ENCODE measurements around the gene HECW1.

HECW1 gene

GRCh38 chr7:43458330-43459018, 346.0 kb downstream of the HECW1 start:
- Histone ChIP-seq H3K36me3 (ENCODE audit: control insufficient read depth, insufficient read depth, low read length) (no peaks in the 10 kb centered on the region), H3K27me3 (ENCODE audit: control insufficient read depth, insufficient read depth, low read length, poor library complexity, severe bottlenecking) (no peaks in the 10 kb centered on the region), H3K4me3 (ENCODE audit: insufficient read depth, low read depth, low read length) (no peak overlapping the region), H3K27ac (ENCODE audit: insufficient read depth, low read depth, low read length, poor library complexity, severe bottlenecking) (no peak overlapping the region), H3K9me3 (ENCODE audit: control insufficient read depth, low read length) (no peaks in the 10 kb centered on the region), H3K4me1 (ENCODE audit: control insufficient read depth, insufficient read depth, low read length) (peaks cover 3% of the 10 kb centered on the region)
- 97 to 100% methylated on average over 4 of the region's 4 CpGs for WGBS, 2 experiments

GRCh38 chr7:43459019-43459337, 346.5 kb downstream of the HECW1 start:
- H3K27me3 ChIP-seq (ENCODE audit: control insufficient read depth, insufficient read depth, low read length, poor library complexity, severe bottlenecking): no peaks in the 10 kb centered on the region
- peaks cover 8% of the 10 kb centered on the region for H3K4me1 ChIP-seq (ENCODE audit: control insufficient read depth, insufficient read depth, low read length)
- no peaks in the 10 kb centered on the region for H3K36me3 ChIP-seq (ENCODE audit: control insufficient read depth, insufficient read depth, low read length)
- 85 to 86% methylated on average over 4 of the region's 4 CpGs for WGBS, 2 experiments
- H3K4me3 ChIP-seq (ENCODE audit: insufficient read depth, low read depth, low read length): no peak overlapping the region
- no peaks in the 10 kb centered on the region for H3K9me3 ChIP-seq (ENCODE audit: control insufficient read depth, low read length)
- H3K27ac ChIP-seq (ENCODE audit: insufficient read depth, low read depth, low read length, poor library complexity, severe bottlenecking): no peak overlapping the region

GRCh38 chr7:43460733-43461348, 348.4 kb downstream of the HECW1 start:
- Histone ChIP-seq H3K4me3 (ENCODE audit: insufficient read depth, low read depth, low read length) (no peak overlapping the region), H3K27me3 (ENCODE audit: control insufficient read depth, insufficient read depth, low read length, poor library complexity, severe bottlenecking) (no peaks in the 10 kb centered on the region), H3K4me1 (ENCODE audit: control insufficient read depth, insufficient read depth, low read length) (peaks cover 8% of the 10 kb centered on the region), H3K9me3 (ENCODE audit: control insufficient read depth, low read length) (no peaks in the 10 kb centered on the region), H3K36me3 (ENCODE audit: control insufficient read depth, insufficient read depth, low read length) (no peaks in the 10 kb centered on the region), H3K27ac (ENCODE audit: insufficient read depth, low read depth, low read length, poor library complexity, severe bottlenecking) (no peak overlapping the region)
- WGBS, 2 experiments: 86 to 87% methylated on average over 8 of the region's 8 CpGs

- no peak overlapping the region for H3K4me3 ChIP-seq (ENCODE audit: insufficient read depth, low read depth, low read length)
- no peaks in the 10 kb centered on the region for H3K27me3 ChIP-seq (ENCODE audit: control insufficient read depth, insufficient read depth, low read length, poor library complexity, severe bottlenecking)
- no peaks in the 10 kb centered on the region for H3K9me3 ChIP-seq (ENCODE audit: control insufficient read depth, low read length)
- no peak overlapping the region for H3K27ac ChIP-seq (ENCODE audit: insufficient read depth, low read depth, low read length, poor library complexity, severe bottlenecking)
- no peaks in the 10 kb centered on the region for H3K36me3 ChIP-seq (ENCODE audit: control insufficient read depth, insufficient read depth, low read length)
- WGBS, 2 experiments: 95 to 97% methylated on average over 4 to 5 of the region's 5 CpGs
- peaks cover 8% of the 10 kb centered on the region for H3K4me1 ChIP-seq (ENCODE audit: control insufficient read depth, insufficient read depth, low read length)
These were observed 349.0 kb downstream of the HECW1 start for GRCh38 chr7:43461349-43462024.

- no peaks in the 10 kb centered on the region for H3K9me3 ChIP-seq (ENCODE audit: control insufficient read depth, low read length)
- WGBS, 2 experiments: 93% methylated on average over 1 of the region's 1 CpG; no CpG with 5 or more reads in 1 of the 2 experiments
- H3K4me1 ChIP-seq (ENCODE audit: control insufficient read depth, insufficient read depth, low read length): peaks cover 8% of the 10 kb centered on the region
- no peaks in the 10 kb centered on the region for H3K27me3 ChIP-seq (ENCODE audit: control insufficient read depth, insufficient read depth, low read length, poor library complexity, severe bottlenecking)
- H3K36me3 ChIP-seq (ENCODE audit: control insufficient read depth, insufficient read depth, low read length): no peaks in the 10 kb centered on the region
- H3K27ac ChIP-seq (ENCODE audit: insufficient read depth, low read depth, low read length, poor library complexity, severe bottlenecking): no peak overlapping the region
- no peak overlapping the region for H3K4me3 ChIP-seq (ENCODE audit: insufficient read depth, low read depth, low read length)
These were observed 350.4 kb downstream of the HECW1 start for GRCh38 chr7:43462836-43463235.

GRCh38 chr7:43463401-43463980, 351.0 kb downstream of the HECW1 start:
- no peaks in the 10 kb centered on the region for H3K36me3 ChIP-seq (ENCODE audit: control insufficient read depth, insufficient read depth, low read length)
- no peaks in the 10 kb centered on the region for H3K27me3 ChIP-seq (ENCODE audit: control insufficient read depth, insufficient read depth, low read length, poor library complexity, severe bottlenecking)
- 46 to 61% methylated on average over 7 to 8 of the region's 8 CpGs for WGBS, 2 experiments
- H3K4me1 ChIP-seq (ENCODE audit: control insufficient read depth, insufficient read depth, low read length): peaks cover 8% of the 10 kb centered on the region
- no peak overlapping the region for H3K27ac ChIP-seq (ENCODE audit: insufficient read depth, low read depth, low read length, poor library complexity, severe bottlenecking)
- no peaks in the 10 kb centered on the region for H3K9me3 ChIP-seq (ENCODE audit: control insufficient read depth, low read length)
- H3K4me3 ChIP-seq (ENCODE audit: insufficient read depth, low read depth, low read length): no peak overlapping the region

- Histone ChIP-seq H3K4me3 (ENCODE audit: insufficient read depth, low read depth, low read length) (no peak overlapping the region), H3K36me3 (ENCODE audit: control insufficient read depth, insufficient read depth, low read length) (no peaks in the 10 kb centered on the region), H3K4me1 (ENCODE audit: control insufficient read depth, insufficient read depth, low read length) (peaks cover 8% of the 10 kb centered on the region), H3K27ac (ENCODE audit: insufficient read depth, low read depth, low read length, poor library complexity, severe bottlenecking) (no peak overlapping the region), H3K9me3 (ENCODE audit: control insufficient read depth, low read length) (no peaks in the 10 kb centered on the region), H3K27me3 (ENCODE audit: control insufficient read depth, insufficient read depth, low read length, poor library complexity, severe bottlenecking) (no peaks in the 10 kb centered on the region)
- 87 to 91% methylated on average over 11 of the region's 11 CpGs for WGBS, 2 experiments
These were observed 353.4 kb downstream of the HECW1 start for GRCh38 chr7:43465581-43466554.

GRCh38 chr7:43467406-43467805, 355.0 kb downstream of the HECW1 start:
- Histone ChIP-seq H3K4me3 (ENCODE audit: insufficient read depth, low read depth, low read length) (no peak overlapping the region), H3K27me3 (ENCODE audit: control insufficient read depth, insufficient read depth, low read length, poor library complexity, severe bottlenecking) (no peaks in the 10 kb centered on the region), H3K36me3 (ENCODE audit: control insufficient read depth, insufficient read depth, low read length) (no peaks in the 10 kb centered on the region), H3K27ac (ENCODE audit: insufficient read depth, low read depth, low read length, poor library complexity, severe bottlenecking) (no peak overlapping the region), H3K4me1 (ENCODE audit: control insufficient read depth, insufficient read depth, low read length) (peaks cover 8% of the 10 kb centered on the region), H3K9me3 (ENCODE audit: control insufficient read depth, low read length) (no peaks in the 10 kb centered on the region)
- WGBS, 2 experiments: 90 to 96% methylated on average over 5 of the region's 5 CpGs

- no peak overlapping the region for H3K27ac ChIP-seq (ENCODE audit: insufficient read depth, low read depth, low read length, poor library complexity, severe bottlenecking)
- WGBS, 2 experiments: 90 to 95% methylated on average over 6 of the region's 6 CpGs
- peaks cover 8% of the 10 kb centered on the region for H3K4me1 ChIP-seq (ENCODE audit: control insufficient read depth, insufficient read depth, low read length)
These were observed 355.4 kb downstream of the HECW1 start for GRCh38 chr7:43467846-43468245.

More at GRCh38 chr7:43467846-43468245, 355.4 kb downstream of the HECW1 start:
- H3K27me3 ChIP-seq (ENCODE audit: control insufficient read depth, insufficient read depth, low read length, poor library complexity, severe bottlenecking): no peaks in the 10 kb centered on the region
- H3K36me3 ChIP-seq (ENCODE audit: control insufficient read depth, insufficient read depth, low read length): no peaks in the 10 kb centered on the region
- no peak overlapping the region for H3K4me3 ChIP-seq (ENCODE audit: insufficient read depth, low read depth, low read length)
- H3K9me3 ChIP-seq (ENCODE audit: control insufficient read depth, low read length): no peaks in the 10 kb centered on the region

All from ectodermal cell (in vitro differentiated cells).